PFSK-1 (cell line): Measurements from ENCODE around the gene IGSF8.

Experiments
- FOXP2 ChIP-seq: optimal IDR thresholded peaks from 2 replicates; pipeline ENCODE3; 2011; ENCODE audit warnings: borderline replicate concordance, control low read depth, inconsistent platforms; ENCODE audit not compliant: insufficient read depth; ENCODE audit errors: extremely low read length, extremely low read depth
- POLR2AphosphoS5 ChIP-seq: IDR thresholded peaks from 2 replicates; pipeline ENCODE4 v1.6.1; 2012; ENCODE audit warnings: low read depth, mild to moderate bottlenecking, control low read depth, low read length, moderate library complexity
- SIN3A ChIP-seq: IDR thresholded peaks from 2 replicates; pipeline ENCODE4 v1.6.1; 2012; ENCODE audit warnings: mild to moderate bottlenecking, low read length, moderate library complexity, borderline replicate concordance; ENCODE audit not compliant: insufficient read depth
- TAF1 ChIP-seq: IDR thresholded peaks from 2 replicates; pipeline ENCODE4 v1.6.1; 2012; ENCODE audit warnings: low read length, control low read depth, borderline replicate concordance; ENCODE audit not compliant: insufficient read depth
- TF ChIP-seq, protein P1 (sequence below), 2 experiments: IDR thresholded peaks; 2 replicates each; pipeline versions ENCODE4 v1.6.1 to v1.8.0; 2011 to 2012; ENCODE audit warnings: low read depth in 2 of 2, low read length in 2 of 2, control low read depth in 1 of 2, inconsistent platforms in 1 of 2, mild to moderate bottlenecking in 1 of 2, moderate library complexity in 1 of 2; ENCODE audit not compliant: insufficient read depth in 1 of 2

DNA sequence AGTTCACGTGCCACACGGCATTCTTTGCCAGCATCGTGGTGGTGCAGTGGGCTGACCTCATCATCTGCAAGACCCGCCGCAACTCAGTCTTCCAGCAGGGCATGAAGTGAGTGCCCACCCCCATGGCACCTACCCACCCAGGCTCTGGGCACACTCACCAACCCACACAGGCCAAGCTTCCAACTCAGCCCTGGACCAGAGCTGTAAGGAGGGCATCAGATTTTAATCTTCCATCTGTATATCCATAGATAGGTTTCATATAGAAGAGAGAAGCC lies 38.4 kb upstream of the IGSF8 start:
- TF ChIP-seq POLR2AphosphoS5 (no peak), TAF1 (no peak), SIN3A (no peak), FOXP2 (no peak)
- TF ChIP-seq, protein P1, sequence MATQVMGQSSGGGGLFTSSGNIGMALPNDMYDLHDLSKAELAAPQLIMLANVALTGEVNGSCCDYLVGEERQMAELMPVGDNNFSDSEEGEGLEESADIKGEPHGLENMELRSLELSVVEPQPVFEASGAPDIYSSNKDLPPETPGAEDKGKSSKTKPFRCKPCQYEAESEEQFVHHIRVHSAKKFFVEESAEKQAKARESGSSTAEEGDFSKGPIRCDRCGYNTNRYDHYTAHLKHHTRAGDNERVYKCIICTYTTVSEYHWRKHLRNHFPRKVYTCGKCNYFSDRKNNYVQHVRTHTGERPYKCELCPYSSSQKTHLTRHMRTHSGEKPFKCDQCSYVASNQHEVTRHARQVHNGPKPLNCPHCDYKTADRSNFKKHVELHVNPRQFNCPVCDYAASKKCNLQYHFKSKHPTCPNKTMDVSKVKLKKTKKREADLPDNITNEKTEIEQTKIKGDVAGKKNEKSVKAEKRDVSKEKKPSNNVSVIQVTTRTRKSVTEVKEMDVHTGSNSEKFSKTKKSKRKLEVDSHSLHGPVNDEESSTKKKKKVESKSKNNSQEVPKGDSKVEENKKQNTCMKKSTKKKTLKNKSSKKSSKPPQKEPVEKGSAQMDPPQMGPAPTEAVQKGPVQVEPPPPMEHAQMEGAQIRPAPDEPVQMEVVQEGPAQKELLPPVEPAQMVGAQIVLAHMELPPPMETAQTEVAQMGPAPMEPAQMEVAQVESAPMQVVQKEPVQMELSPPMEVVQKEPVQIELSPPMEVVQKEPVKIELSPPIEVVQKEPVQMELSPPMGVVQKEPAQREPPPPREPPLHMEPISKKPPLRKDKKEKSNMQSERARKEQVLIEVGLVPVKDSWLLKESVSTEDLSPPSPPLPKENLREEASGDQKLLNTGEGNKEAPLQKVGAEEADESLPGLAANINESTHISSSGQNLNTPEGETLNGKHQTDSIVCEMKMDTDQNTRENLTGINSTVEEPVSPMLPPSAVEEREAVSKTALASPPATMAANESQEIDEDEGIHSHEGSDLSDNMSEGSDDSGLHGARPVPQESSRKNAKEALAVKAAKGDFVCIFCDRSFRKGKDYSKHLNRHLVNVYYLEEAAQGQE (IDR thresholded peaks at IDR 0.05; ENCODE audit: insufficient read depth in 1 of 2, low read depth in 2 of 2, low read length in 2 of 2) = no peak
